Stimulated activated CD4-positive, alpha-beta T cell treated with anti-CD3 and anti-CD28 coated beads, TNF-alpha, amount 100 ng/mL, for 24 hours (primary cell): Measurements from ENCODE around the gene CTTNBP2.
"Not testable (repeated sequence)": the region's sequence is repeated elsewhere in the genome, so short reads cannot be mapped to it uniquely, and the experiment has no call there.

Experiments used
- DNase-seq, 3 experiments: peaks; one replicate each; pipeline ENCODE4 v3.0.0-alpha.2; 2020; ENCODE audit warnings: low read depth in 3 of 3

CTTNBP2 gene

GRCh38 chr7:117737926-117738325 lies 135.3 kb downstream of the CTTNBP2 start:
- DNase-seq, result no peak

GRCh38 chr7:117731455-117731854 lies 141.8 kb downstream of the CTTNBP2 start:
- no peak for DNase-seq

- DNase-seq, result no peak
These were observed 142.9 kb downstream of the CTTNBP2 start for GRCh38 chr7:117730390-117730789.

- DNase-seq, result no peak
These were observed 144.2 kb downstream of the CTTNBP2 start for GRCh38 chr7:117728890-117729624.

GRCh38 chr7:117724898-117725297 lies 148.3 kb downstream of the CTTNBP2 start:
- DNase-seq, result no peak

GRCh38 chr7:117719377-117719776 lies 153.9 kb downstream of the CTTNBP2 start:
- no peak for DNase-seq

DNA sequence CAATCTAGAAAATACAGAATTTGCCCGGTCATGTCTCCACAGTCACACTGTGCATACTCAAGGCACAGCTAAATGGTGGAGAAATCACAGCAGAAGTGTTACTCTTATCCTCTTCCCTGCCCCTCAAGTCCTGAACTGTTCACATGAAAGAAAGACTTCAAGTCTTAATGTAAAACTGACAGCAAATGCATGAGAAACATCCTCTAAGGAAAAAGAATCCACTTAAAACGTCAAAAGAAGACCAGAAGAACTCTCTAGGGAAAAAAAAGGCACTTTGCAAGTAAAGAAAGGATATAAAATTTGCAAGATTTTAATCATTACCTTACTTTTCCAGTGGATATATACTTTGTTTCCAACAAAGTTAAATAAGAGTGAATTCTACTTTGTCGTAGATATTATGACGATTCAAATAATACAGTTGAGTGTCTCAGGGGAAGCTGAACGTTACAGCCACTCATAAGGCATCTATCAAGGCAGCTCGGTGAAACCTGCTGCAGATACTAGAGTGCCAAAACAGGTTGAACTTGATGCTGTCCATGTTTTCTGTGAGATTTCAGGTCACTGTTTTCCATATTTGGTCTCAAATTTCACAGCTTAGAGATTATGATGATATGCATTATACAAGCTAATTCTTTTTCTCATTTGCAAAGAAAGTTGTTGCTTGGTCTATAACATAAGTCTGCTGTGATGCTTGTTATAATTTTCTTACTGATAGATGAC lies 155.0 kb downstream of the CTTNBP2 start:
- no peak for DNase-seq

- DNase-seq, result no peak
These were observed 155.9 kb downstream of the CTTNBP2 start for GRCh38 chr7:117717357-117717756.

DNA sequence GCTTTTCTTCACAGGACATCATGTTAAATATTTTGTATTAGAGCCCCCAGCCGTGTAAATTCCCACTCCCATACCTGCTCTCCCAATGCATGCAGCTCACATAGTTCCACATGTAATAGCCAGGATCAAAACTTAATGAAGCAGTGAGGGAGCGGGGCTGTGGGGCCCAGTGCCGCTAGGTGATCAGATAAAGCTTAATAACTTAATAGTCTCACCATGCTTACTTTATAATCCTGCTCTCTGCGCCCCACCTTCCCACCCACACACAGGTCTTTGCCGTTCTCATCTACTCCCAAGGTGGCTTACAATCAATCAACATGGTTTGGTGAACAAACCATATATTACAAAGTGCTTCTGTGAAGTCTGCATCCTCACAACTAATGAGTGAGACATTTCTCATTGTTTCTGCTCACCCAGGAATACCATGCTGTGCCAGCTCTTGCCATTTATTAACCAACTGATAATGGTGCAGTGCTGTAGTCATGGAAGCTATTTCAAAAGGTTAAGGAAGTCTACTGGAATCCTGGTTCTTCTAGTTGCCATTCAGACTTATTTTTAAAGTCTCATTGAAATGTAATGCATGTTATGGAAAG lies 156.4 kb downstream of the CTTNBP2 start:
- no peak for DNase-seq

DNA sequence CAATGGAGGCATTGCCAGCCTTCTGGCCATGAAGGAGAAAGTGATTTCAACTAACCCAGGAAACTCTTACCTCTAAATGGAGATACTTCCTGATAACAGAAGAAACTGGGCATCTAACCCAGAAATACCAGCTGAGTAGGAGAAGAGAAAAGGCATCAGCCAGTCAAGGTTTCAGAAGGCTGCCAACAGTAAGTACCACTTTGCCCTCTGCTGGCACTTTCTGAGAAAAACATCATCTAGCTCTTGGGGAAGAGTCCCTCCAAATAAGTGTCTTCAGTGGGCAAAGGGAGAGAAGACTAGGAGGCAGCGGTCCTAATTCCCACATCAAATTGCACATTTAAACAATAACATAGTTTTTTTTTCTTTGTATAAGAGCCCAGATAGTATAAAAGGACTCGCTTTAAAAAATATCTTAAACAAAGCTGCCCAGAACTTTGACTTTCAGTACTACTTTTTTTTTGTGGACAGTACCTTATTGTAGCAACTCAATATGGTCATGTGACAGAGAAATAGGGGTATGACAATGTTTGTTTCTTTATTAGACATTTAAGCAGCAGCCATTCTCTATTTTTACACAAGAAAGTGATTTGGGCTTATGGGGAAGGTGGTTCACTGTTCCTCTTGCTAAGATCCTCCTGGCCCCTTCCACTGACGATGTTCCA lies 157.3 kb downstream of the CTTNBP2 start:
- DNase-seq, result no peak

GRCh38 chr7:117711556-117711955 lies 161.7 kb downstream of the CTTNBP2 start:
- no peak for DNase-seq

DNA sequence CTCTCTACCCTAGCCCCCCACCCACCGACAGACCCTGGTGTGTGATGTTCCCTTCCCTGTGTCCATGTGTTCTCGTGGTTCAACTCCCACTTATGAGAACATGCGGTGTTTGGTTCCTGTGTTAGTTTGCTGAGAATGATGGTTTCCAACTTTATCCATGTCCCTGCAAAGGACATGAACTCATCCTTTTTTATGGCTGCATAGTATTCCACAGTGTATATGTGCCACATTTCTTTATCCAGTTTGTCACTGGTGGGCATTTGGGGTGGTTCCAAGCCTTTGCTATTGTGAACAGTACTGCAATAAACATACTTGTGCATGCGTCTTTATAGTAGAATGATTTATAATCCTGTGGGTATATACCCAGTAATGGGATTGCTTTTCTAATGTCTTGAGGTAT lies 165.1 kb downstream of the CTTNBP2 start:
- DNase-seq, result not testable (repeated sequence)

DNA sequence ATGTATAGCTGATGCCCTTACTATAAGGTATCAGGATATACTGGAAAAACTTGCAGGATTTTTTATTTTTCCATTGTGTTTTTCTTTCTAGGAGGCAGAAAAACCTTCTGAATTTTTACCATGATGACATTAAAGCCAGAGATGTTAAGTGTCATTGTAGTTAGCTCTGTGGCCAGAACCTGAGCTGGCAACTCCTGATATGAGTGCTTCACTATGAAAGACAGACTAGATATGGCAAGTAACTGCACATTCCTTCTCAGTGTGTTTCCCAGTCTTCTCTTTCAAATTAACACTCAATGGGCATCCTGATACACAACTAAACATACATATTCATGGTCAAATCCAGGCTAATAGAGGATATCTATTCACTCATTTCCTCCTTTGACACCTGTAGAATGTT lies 166.2 kb downstream of the CTTNBP2 start:
- no peak for DNase-seq

DNA sequence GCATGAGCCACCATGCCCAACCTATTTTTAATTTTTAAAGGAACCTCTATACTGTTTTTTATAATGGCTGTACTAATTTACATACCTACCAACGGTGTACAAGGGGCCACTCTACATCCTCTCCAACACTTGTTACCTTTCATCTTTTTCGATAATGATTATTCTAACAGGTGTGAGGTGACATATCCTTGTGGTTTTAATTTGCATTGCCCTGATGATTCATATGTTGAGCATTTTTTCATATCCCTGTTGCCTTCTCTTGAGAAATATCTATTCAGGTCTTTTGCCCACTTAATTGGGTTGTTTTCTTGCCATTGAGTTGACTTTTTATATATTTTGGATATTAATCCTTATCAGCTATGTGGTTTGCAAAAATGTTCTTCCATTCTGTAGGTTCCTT lies 167.0 kb downstream of the CTTNBP2 start:
- no peak for DNase-seq

DNA sequence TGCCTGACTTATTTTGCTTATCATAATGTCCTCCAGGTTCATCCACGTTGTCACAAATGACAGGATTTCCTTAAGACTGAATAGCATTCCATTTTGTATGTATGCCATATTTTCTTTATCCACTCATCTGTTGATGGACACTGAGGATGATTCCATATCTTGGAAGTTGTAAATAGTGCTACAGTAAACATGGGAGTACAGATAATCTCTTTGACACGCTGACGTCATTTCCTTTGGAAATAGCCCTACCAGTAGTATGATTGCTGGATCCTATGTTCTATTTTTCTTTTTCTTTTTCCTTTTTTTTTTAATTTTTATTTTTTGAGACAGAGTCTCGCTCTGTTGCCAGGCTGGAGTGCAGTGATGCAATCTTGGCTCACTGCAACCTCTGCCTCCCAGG lies 167.6 kb downstream of the CTTNBP2 start:
- DNase-seq, result no peak

GRCh38 chr7:117704063-117704462 lies 169.2 kb downstream of the CTTNBP2 start:
- DNase-seq, result no peak

DNA sequence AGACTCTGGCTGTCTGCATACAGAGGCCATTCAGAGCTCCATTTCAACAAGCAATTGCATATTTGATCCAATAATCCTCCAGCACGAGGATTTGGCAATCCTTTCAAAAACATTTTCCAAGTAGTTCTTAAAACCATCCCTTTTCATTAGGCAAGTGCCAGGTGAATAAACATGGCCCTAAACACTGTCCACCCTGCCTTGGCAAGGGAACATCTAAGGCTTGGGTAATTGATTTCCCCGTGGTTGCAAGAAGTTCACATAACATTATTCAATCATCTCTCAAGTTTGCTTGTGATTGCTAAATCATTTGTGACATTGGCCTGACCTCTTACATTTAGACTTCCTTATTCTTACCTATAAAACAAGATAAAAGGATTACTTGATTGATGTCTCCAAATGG lies 175.2 kb downstream of the CTTNBP2 start:
- DNase-seq, result no peak

DNA sequence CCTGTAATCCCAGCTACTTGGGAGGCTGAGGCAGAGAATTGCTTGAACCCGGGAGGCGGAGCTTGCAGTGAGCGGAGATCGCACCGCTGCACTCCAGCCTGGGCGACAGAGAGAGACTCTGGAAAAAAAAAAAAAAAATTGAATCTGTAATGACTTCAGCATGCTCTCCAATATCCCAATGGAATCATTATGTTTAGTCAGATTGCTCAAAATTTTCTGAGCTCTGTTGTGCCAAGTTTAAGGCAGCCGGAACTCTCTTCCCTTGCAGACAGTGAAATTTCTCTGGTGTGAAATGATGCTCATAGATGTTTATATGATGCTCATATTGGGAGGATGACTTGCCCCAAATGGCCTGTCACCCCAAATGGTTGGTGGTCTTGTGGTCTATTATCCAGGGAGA lies 180.9 kb downstream of the CTTNBP2 start:
- no peak for DNase-seq

GRCh38 chr7:117690147-117690546 lies 183.1 kb downstream of the CTTNBP2 start:
- no peak for DNase-seq

DNA sequence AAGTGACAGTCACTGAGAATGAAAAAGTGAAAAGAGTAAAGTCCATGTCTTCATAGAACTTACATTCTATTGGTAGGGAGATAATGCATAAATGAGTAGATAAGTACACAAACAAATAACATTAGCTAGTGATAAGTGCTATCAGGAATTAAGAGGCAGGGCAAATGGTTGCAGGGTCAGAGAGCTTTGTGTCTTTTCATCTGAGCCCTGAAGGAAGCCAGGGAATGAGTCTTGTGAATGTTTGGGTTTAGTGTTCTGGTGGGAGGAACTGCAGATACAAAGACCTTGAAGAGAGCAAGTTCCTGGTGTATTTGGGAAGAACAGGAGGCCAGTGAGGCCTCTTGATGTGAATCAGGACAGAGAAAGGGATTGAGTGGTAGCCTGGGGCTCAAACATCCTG lies 183.8 kb downstream of the CTTNBP2 start:
- DNase-seq, result no peak

DNA sequence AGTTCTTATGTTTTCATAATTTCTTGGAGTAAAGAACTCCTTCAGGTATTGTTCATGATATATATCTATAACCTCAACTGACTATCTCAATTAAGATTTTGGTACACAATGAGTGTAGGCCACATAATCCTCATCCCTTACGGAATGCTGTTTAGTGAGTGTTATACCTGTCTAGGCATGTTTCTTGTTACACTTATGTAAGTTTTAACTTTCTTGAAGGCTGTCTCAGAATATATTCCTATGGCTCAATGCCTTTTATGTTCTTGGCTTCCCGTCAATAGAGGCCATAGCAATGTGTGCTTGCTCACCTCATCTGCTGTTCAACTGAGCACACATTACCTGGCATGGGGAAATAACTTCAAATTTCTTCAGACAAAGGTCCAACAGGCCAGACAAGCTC lies 185.1 kb downstream of the CTTNBP2 start:
- DNase-seq, result no peak

DNA sequence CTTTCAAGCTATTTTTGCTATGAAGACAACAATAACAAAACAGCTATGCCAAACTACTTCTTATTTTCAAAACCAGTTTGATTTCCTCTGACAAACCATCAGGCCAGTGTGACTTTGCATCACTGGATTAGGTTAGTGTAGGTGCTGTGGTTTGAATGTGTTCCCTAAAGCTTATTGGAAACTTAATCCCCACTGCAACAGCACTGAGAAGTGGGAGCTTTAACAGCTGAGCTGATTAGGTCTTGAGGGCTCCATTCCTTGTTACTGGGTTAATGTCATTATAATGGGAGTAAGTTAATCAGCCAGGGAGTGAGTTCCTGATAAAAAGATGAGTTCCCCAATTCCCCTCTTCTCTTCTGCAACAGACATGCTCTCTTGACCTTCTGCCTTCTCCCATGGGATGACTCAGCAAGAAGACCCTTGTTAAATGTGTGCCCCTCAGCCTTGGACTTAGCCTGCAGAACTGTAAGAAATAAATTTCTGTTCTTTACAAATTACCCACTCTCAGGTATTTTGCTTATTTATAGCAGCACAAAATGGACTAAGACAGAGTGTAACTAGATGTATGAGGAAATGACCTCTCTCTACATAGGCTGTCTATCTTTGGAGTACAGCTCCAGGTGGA lies 186.8 kb downstream of the CTTNBP2 start:
- DNase-seq, result no peak
